Skeletal muscle satellite cell (primary cell): ENCODE measurements around the gene SART1.
"Not testable (repeated sequence)": the region's sequence is repeated elsewhere in the genome, so short reads cannot be mapped to it uniquely, and the experiment has no call there.

ENCODE experiments used
- H3K27me3 ChIP-seq: 2 replicates; pipeline ENCODE4 v1.7.0; 2013; ENCODE audit warnings: low read length; ENCODE audit not compliant: control insufficient read depth, insufficient read depth
- H3K36me3 ChIP-seq: 2 replicates; pipeline ENCODE4 v1.7.0; 2013; ENCODE audit warnings: mild to moderate bottlenecking, control low read depth, low read length; ENCODE audit not compliant: insufficient read depth
- H3K4me1 ChIP-seq: 2 replicates; pipeline ENCODE4 v1.7.0; 2013; ENCODE audit warnings: low read length; ENCODE audit not compliant: control insufficient read depth, insufficient read depth
- H3K4me2 ChIP-seq: 2 replicates; pipeline ENCODE4 v1.7.0; 2013; ENCODE audit warnings: mild to moderate bottlenecking, low read length
- H3K4me3 ChIP-seq: 2 replicates; pipeline ENCODE4 v1.7.0; 2013; ENCODE audit warnings: low read length
- H3K9ac ChIP-seq: 2 replicates; pipeline ENCODE4 v1.7.0; 2013; ENCODE audit warnings: mild to moderate bottlenecking, low read depth, low read length, moderate library complexity
- H3K9me3 ChIP-seq: replicated peaks from 2 replicates; pipeline ENCODE4 v1.7.0; 2013; ENCODE audit warnings: mild to moderate bottlenecking, control low read depth, low read length

Gene SART1

DNA sequence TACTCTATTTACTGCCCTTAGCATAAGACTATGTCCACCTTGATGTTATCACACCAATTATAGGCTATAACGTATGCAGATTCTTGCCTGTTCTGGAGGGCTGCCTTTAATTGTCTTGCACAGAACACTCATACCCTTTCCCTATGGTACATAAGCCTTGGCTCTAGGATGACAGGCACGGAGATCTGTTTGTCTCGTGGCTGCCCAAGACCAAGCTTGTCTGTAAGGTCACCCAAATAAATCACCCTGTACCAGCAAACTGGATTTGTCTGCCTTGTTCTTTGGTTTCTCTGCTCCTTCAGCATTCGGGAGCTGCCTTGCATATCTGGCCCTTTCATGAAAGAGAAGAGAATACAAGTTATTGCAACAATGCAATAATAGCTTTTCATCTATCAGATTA, 23.8 kb upstream of the SART1 start:
- Histone ChIP-seq H3K27me3 (no peaks in the 10 kb centered on the region), H3K36me3 (no peaks in the 10 kb centered on the region), H3K4me1 (peaks cover 23% of the 10 kb centered on the region), H3K4me3 (no peak overlapping the region), H3K9me3 (no peaks in the 10 kb centered on the region), H3K9ac (no peak overlapping the region), H3K4me2 (no peak overlapping the region)

DNA sequence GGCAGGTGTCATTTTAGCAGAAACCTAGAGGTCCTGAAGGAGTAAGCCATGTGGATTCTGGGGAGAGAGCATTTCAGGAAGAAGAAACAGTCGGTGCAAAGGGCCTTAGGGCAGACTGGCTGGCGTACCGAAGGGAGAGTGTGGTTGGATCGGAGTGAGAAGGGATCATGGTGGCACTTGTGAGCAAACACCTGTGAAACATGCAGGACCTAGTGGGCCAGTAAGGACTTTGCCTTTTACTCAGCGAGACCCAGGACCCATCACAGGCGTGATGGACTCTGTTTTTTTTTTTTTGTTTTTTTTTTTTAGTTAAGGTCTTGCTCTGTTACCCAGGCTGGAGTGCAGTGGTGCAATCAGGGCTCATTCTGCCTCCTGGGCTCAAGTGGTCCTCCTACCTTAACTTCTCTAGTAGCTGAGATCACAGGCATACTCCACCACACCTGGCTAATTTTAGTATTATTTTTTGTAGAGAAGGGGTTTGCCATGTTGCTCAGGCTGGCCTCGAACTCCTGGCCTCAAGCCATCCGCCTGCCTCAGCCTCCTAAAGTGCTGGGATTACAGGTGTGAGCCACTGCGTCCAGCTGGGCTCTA, 19.7 kb upstream of the SART1 start:
- peaks cover 23% of the 10 kb centered on the region for H3K4me1 ChIP-seq
- peak overlapping the region; percentile 49 for H3K9ac ChIP-seq
- H3K9me3 ChIP-seq, result no peaks in the 10 kb centered on the region
- peak overlapping the region; percentile 76 for H3K4me2 ChIP-seq
- no peaks in the 10 kb centered on the region for H3K27me3 ChIP-seq
- H3K36me3 ChIP-seq, result no peaks in the 10 kb centered on the region
- H3K4me3 ChIP-seq, result peak overlapping the region; percentile 33

DNA sequence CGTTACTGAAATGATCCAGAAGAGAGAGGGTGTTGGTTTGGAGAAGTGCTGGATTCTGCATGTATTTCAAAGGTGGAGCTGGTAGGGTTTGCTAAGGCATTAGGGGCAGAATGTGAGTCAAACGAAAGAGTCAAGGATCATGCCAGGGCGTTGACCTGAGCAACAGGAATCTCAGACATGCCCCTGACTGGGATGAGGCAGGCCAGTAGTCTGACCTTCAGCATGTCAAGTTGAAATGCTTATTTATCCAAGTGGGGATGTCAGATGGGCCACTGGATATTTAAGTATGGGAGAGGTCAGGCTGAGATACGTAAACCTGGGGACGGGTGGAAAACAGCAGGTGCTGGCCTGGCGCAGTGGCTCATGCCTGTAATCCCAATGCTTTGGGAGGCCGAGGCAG, 19.0 kb upstream of the SART1 start:
- peaks cover 23% of the 10 kb centered on the region for H3K4me1 ChIP-seq
- H3K36me3 ChIP-seq, result no peaks in the 10 kb centered on the region
- no peaks in the 10 kb centered on the region for H3K9me3 ChIP-seq
- H3K9ac ChIP-seq, result no peak overlapping the region
- H3K27me3 ChIP-seq, result no peaks in the 10 kb centered on the region
- no peak overlapping the region for H3K4me3 ChIP-seq
- no peak overlapping the region for H3K4me2 ChIP-seq

DNA sequence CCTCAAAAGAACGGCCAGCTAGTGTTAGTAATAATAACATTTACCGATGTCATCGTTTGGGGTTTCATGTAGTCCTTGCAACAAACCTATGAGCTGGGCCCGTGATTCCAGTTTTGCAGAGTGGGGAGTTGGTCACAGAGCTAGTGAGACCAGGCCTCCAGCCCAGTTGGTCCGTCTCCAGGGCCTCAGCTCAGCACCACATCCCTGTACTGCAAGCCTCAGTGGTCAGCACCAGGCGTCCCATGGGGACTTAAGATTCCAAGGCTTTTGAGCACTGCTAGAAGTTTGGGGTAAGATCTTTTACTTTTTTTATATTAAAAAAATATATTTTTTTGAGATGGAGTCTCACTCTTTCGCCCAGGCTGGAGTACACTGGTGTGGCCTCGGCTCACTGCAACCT, 17.3 kb upstream of the SART1 start:
- peaks cover 23% of the 10 kb centered on the region for H3K4me1 ChIP-seq
- H3K9me3 ChIP-seq, result no peaks in the 10 kb centered on the region
- H3K36me3 ChIP-seq, result no peaks in the 10 kb centered on the region
- H3K4me2 ChIP-seq, result no peak overlapping the region
- H3K27me3 ChIP-seq, result no peaks in the 10 kb centered on the region
- no peak overlapping the region for H3K4me3 ChIP-seq
- H3K9ac ChIP-seq, result no peak overlapping the region

DNA sequence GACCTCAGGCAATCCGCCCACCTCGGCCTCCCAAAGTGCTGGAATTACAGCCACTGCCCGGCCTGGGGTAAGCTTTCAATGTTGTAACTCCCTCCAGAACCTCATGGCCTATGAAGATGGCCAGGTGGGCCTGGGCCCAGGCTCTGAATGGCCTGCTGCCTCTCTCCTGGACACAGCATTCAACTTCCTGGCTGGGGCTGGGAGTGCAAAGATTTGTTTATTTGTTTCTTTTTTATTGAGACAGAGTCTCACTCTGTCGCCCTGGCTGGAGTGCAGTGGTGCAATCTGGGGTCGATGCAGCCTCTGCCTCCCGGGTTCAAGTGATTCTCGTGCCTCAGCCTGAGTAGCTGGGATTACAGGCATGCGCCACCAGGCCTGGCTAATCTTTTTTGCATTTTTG, 16.8 kb upstream of the SART1 start:
- Histone ChIP-seq H3K4me3 (no peak overlapping the region), H3K9ac (no peak overlapping the region), H3K9me3 (no peaks in the 10 kb centered on the region)

DNA sequence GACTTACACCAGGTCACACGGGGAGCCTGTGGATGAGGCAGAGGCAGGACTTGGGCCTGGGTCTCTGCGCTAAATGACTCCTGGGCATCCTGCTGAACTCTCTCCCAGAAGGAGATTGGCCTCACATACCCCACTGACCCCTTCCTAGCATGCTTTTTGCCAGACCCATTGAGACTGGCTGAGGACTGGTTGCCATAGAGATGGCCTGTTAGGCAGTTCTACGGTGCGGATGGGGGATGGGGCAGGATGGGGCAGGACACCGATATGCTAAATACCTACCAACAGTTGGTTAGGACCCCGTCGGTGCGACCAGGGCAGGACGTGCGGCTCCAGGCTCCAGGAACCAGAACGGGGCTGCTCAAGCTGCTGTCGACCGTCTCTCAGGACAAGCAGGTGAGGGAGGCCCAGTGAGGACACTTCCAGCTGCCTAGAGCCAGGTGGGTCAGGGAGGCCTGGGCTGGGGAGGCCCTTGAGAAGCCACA, 16.1 kb upstream of the SART1 start, which contains the start of gene TSGA10IP:
TSS of gene TSGA10IP (plus strand) at position 51 of the 482 bp plus-strand sequence. CDS start at position 247, 196 bp downstream.
- Histone ChIP-seq H3K9me3 (no peaks in the 10 kb centered on the region), H3K9ac (no peak within 1 kb of the TSS), H3K4me2 (no peak within 1 kb of the TSS), H3K27me3 (no peaks in the 10 kb centered on the region), H3K4me3 (no peak within 1 kb of the TSS), H3K36me3 (no peaks in the 10 kb centered on the region), H3K4me1 (peaks cover 20% of the 10 kb centered on the region)

More for the DNA sequence above, 16.8 kb upstream of the SART1 start:
- peaks cover 23% of the 10 kb centered on the region for H3K4me1 ChIP-seq
- no peak overlapping the region for H3K4me2 ChIP-seq
- H3K27me3 ChIP-seq, result no peaks in the 10 kb centered on the region
- no peaks in the 10 kb centered on the region for H3K36me3 ChIP-seq

DNA sequence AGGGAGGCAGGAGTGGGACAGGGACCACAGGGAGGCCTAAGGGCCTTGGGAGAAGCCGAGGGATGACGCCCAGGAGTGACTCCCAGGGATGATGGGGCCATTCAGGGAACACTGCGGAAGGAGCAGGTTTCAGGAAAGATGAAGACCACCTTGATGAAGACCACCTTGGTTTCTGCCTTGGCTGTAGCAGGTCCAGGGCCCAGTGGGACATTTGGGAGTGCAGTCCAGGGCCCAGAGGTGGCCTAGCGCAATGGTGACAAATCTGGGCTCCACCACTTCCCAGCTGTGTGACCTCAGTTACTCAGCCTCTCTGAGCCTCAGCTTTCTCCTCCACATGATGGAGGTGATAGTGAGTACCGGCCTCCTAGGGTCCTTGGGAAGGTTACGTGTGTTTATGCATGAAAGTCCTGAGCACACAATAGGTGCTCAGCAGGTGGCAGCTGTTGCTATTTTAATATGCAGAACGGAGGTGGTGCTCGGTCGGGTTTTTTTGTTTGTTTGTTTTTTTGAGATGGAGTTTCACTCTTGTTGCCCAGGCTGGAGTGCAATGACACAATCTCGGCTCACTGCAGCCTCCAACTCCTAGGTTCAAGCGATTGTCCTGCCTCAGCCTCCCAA, 15.5 kb upstream of the SART1 start:
- Histone ChIP-seq H3K9me3 (no peaks in the 10 kb centered on the region), H3K36me3 (no peaks in the 10 kb centered on the region), H3K4me1 (peaks cover 14% of the 10 kb centered on the region), H3K9ac (no peak overlapping the region), H3K4me2 (no peak overlapping the region), H3K4me3 (no peak overlapping the region), H3K27me3 (no peaks in the 10 kb centered on the region)

DNA sequence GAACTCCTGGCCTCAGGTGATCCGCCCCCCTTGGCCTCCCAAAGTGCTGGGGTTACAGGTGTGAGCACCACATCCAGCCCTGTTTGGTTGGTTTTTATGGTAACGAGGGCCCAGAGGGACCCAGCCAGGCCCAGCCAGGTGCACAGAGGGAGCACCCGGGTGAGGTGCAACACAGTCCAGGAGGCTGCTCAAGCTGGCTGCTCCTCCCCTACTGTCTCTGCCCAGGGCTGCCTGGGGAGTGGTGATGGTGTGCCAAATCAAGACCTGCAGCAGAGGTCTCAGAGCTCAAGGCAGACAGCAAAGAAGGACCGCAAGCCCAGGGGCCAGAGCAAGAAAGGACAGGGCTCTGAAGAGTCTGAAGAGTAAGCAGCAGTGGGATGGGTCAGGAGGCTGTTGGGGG, 14.9 kb upstream of the SART1 start:
- Histone ChIP-seq H3K4me1 (peaks cover 8% of the 10 kb centered on the region), H3K4me3 (no peak overlapping the region), H3K36me3 (no peaks in the 10 kb centered on the region), H3K9me3 (no peaks in the 10 kb centered on the region), H3K27me3 (no peaks in the 10 kb centered on the region), H3K9ac (no peak overlapping the region), H3K4me2 (no peak overlapping the region)

DNA sequence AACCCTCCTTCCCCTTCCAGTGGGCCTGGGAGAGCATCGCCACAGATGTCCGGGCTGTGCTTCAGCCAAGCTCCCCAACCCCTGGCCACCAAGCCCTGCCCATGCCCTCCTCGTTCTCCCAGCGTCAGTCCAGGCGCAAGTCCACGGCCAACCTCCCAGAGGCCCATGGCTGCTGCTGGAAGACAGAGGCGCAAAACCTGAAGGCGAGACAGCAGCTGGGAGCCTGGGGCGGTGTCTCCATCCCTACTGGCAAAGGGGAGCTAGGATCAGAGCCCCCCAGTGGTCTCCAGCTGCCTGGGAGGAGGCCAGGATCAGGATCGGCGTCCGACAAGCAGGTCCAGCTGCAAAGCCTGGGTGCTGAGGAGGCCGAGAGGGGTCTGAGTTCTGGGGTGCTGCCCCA, 14.4 kb upstream of the SART1 start:
- Histone ChIP-seq H3K36me3 (no peaks in the 10 kb centered on the region), H3K9me3 (no peaks in the 10 kb centered on the region), H3K9ac (no peak overlapping the region), H3K4me3 (no peak overlapping the region), H3K4me2 (no peak overlapping the region), H3K4me1 (peaks cover 4% of the 10 kb centered on the region), H3K27me3 (no peaks in the 10 kb centered on the region)

DNA sequence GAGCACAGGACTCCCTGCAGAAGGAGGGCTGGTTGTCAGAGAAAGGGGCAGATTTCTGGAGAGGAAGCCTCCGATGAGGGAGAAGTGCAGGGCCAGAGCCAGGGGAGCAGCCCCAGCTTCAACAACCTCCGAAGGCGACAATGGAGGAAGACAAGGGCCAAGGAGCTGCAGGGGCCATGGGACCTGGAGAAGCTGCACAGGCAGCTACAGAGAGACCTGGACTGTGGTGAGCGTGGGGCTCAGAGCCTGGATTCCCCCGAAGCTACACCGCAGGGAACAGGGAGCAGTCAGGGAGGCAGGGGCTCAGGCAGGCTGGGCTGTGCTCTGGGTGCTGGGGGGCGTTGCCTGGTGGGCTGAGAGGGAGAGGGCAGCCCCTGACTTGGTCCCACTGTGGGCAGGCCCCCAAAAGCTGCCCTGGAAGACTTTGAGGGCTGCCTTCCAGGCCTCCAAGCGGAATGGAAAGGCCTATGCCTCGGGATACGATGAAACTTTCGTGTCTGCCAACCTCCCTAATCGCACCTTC, 13.9 kb upstream of the SART1 start:
- no peak overlapping the region for H3K9ac ChIP-seq
- H3K4me2 ChIP-seq, result no peak overlapping the region
- no peaks in the 10 kb centered on the region for H3K9me3 ChIP-seq
- no peaks in the 10 kb centered on the region for H3K36me3 ChIP-seq
- H3K4me3 ChIP-seq, result no peak overlapping the region
- H3K27me3 ChIP-seq, result no peaks in the 10 kb centered on the region
- H3K4me1 ChIP-seq, result no peaks in the 10 kb centered on the region

DNA sequence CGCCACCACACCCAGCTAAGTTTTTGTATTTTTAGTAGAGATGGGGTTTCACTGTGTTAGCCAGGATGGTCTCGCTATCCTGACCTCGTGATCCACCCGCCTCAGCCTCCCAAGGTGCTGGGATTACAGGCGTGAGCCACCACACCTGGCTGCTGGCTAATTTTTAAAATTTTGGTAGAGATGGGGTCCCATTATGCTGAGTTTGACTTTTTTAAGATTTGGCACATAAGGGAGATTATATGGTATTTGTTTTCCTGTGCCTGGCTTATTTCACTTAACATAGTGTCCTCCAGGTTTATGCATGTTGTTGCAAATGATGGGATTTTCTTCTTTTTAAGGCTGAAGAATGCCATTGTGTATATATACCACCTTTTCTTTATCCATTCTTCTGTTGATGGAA, 10.8 kb upstream of the SART1 start:
- not testable (repeated sequence) for H3K36me3 ChIP-seq, H3K4me2 ChIP-seq, H3K9me3 ChIP-seq, H3K27me3 ChIP-seq, H3K4me3 ChIP-seq, H3K4me1 ChIP-seq, H3K9ac ChIP-seq

DNA sequence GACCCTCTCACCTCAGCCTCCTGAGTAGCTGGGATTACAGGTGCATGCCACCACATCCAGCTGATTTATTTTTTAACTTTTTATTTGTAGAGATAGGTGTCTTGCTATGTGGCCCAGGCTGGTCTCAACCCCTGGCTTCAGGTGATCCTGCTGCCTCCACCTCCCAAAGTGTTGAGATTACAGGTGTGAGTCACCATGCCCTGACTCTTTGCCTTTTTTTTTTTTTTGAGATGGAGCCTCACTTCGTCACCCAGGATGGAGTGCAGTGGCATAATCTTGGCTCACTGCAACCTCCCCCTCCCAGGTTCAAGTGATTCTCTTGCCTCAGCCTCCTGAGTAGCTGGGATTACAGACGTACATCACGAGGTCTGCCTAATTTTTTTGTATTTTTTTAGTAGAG, 9.9 kb upstream of the SART1 start:
- H3K4me3 ChIP-seq, H3K27me3 ChIP-seq, H3K4me2 ChIP-seq, H3K36me3 ChIP-seq, H3K9me3 ChIP-seq, H3K9ac ChIP-seq, H3K4me1 ChIP-seq: not testable (repeated sequence)
